PC-3 (cell line): ENCODE data around the gene ZCCHC10. TPM values are rescaled to one million over a fixed set of nuclear protein-coding genes. Genes with fewer than 3 reads are reported as not detected.
"Not testable (repeated sequence)": the region's sequence is repeated elsewhere in the genome, so short reads cannot be mapped to it uniquely, and the experiment has no call there.

ENCODE experiments used
- ATAC-seq: fragments of 200-7000 bp; cut with Tn5 transposase; 2 replicates; pipeline ENCODE4 v1.9.1; 2020; ENCODE audit warnings: mild to moderate bottlenecking, moderate library complexity
- BruUV-seq: library from RNA; stranded (reverse); fragments of 400-500 nt; replicated peaks from 2 replicates; lab custom pipeline; 2021; lab: Mats Ljungman, UMichigan
- CTCF ChIA-PET: fragments of 300-600 bp; sonication (Branson Sonifier 250); formaldehyde crosslinking; loops from one replicate; lab custom pipeline; 2022; ENCODE audit warnings: antibody characterized with exemption; lab: Charles Lee
- POLR2A ChIA-PET: fragments of 300-600 bp; sonication (Branson Sonifier 250); formaldehyde crosslinking; loops from one replicate; lab custom pipeline; 2022; ENCODE audit warnings: antibody characterized with exemption; ENCODE audit not compliant: unreplicated experiment; lab: Charles Lee
- DNase-seq: peaks from one replicate; pipeline ENCODE4 v3.0.0-alpha.2; 2015
- H2AFZ ChIP-seq: fragments of 300-600 bp; sonication (generic); 2 replicates; pipeline ENCODE4 v1.6.0; 2016; ENCODE audit warnings: antibody characterized with exemption, low read length
- H3F3A ChIP-seq: fragments of 300-600 bp; sonication (generic); one replicate; pipeline ENCODE4 v1.6.0; 2017; ENCODE audit warnings: antibody characterized with exemption, low read length, control low read depth, mild to moderate bottlenecking; ENCODE audit not compliant: unreplicated experiment
- H3K27ac ChIP-seq: fragments of 300-600 bp; sonication (generic); 2 replicates; pipeline ENCODE4 v1.5.1; 2016; ENCODE audit warnings: mild to moderate bottlenecking, low read length
- H3K27me3 ChIP-seq: fragments of 300-600 bp; sonication (generic); 2 replicates; pipeline ENCODE4 v1.6.1; 2016; ENCODE audit warnings: low read length, mixed read lengths
- H3K36me3 ChIP-seq: fragments of 300-600 bp; sonication (generic); 2 replicates; pipeline ENCODE4 v1.6.1; 2016; ENCODE audit warnings: low read depth, mixed run types, low read length, mixed read lengths
- H3K4me1 ChIP-seq: fragments of 300-600 bp; sonication (generic); 2 replicates; pipeline ENCODE4 v1.5.1; 2016; ENCODE audit warnings: low read length; ENCODE audit not compliant: insufficient read depth
- H3K4me2 ChIP-seq: fragments of 300-600 bp; sonication (generic); 2 replicates; pipeline ENCODE4 v1.6.0; 2016; ENCODE audit warnings: low read length
- H3K4me3 ChIP-seq: fragments of 300-600 bp; sonication (generic); 2 replicates; pipeline ENCODE4 v1.5.1; 2016; ENCODE audit warnings: mild to moderate bottlenecking, low read length, mixed read lengths
- H3K79me2 ChIP-seq: fragments of 300-600 bp; sonication (generic); 2 replicates; pipeline ENCODE4 v1.6.1; 2017; ENCODE audit warnings: low read length, mixed read lengths
- H3K9ac ChIP-seq: fragments of 300-600 bp; sonication (generic); 2 replicates; pipeline ENCODE4 v1.6.0; 2016; ENCODE audit warnings: mild to moderate bottlenecking, low read length
- H3K9me2 ChIP-seq: fragments of 300-600 bp; sonication (generic); replicated peaks from 2 replicates; pipeline ENCODE4 v1.6.1; 2016; ENCODE audit warnings: mixed run types, low read length, mixed read lengths
- H3K9me3 ChIP-seq: fragments of 300-600 bp; sonication (generic); 2 replicates; pipeline ENCODE4 v1.6.1; 2016; ENCODE audit warnings: low read length, mixed read lengths
- H4K20me1 ChIP-seq: fragments of 300-600 bp; sonication (generic); 2 replicates; pipeline ENCODE4 v1.6.1; 2016; ENCODE audit warnings: low read length, mixed read lengths
- CTCF ChIP-seq: fragments of 300-600 bp; sonication (generic); conservative IDR thresholded peaks from 2 replicates; pipeline ENCODE4 v1.5.1; 2017; ENCODE audit warnings: antibody characterized with exemption, low read depth, mild to moderate bottlenecking, low read length
- EZH2 ChIP-seq: fragments of 300-600 bp; sonication (generic); IDR thresholded peaks from one replicate; pipeline ENCODE4 v1.6.1; 2017; ENCODE audit warnings: antibody characterized with exemption, mild to moderate bottlenecking, low read length; ENCODE audit not compliant: unreplicated experiment
- EZH2phosphoT487 ChIP-seq: fragments of 300-600 bp; sonication (generic); IDR thresholded peaks from 2 replicates; pipeline ENCODE4 v1.6.1; 2018; ENCODE audit warnings: mild to moderate bottlenecking, antibody characterized with exemption, low read length, borderline replicate concordance
- intact Hi-C: fragments of 100-400 bp; cut with micrococcal nuclease; formaldehyde crosslinking; loops from 2 replicates; pipeline ENCODE4 v1.9.0; 2023
- total RNA-seq: library from RNA; depleted of rRNA; stranded (reverse); fragments of >200 nt; gene quantifications from 2 replicates; pipeline ENCODE4 v1.2.3, GENCODE V29; 2014

The ZCCHC10 gene
- total RNA-seq, 1 experiment from 2014 or later = 6.1 TPM

GRCh38 chr5:133041157-133041784, 14.9 kb upstream of the ZCCHC10 start:
- H3K27me3 ChIP-seq = no peaks in the 10 kb centered on the region
- H2AFZ ChIP-seq = no peak overlapping the region
- ChIA-PET POLR2A (no interaction called here), CTCF (interaction anchor here (0.7 kb wide), 1 partner anchor 80 kb away, joined by 3 read pairs; no protein-coding TSS in a partner anchor)
- intact Hi-C loops = no loop called here
- H3K9ac ChIP-seq = no peak overlapping the region
- no peak for TF ChIP-seq EZH2
- TF ChIP-seq CTCF = no peak
- no peak for TF ChIP-seq EZH2phosphoT487
- H3K4me1 ChIP-seq = no peaks in the 10 kb centered on the region
- BruUV-seq = no TSS peak
- no peaks in the 10 kb centered on the region for H3K9me2 ChIP-seq
- no peak for ATAC-seq
- no peaks in the 10 kb centered on the region for H3K9me3 ChIP-seq
- no peaks in the 10 kb centered on the region for H3K79me2 ChIP-seq
- DNase-seq = no peak
- no peak overlapping the region for H3K4me3 ChIP-seq
- no peak overlapping the region for H3K4me2 ChIP-seq
- no peaks in the 10 kb centered on the region for H4K20me1 ChIP-seq
- H3F3A ChIP-seq = no peaks in the 10 kb centered on the region
- no peaks in the 10 kb centered on the region for H3K36me3 ChIP-seq
- H3K27ac ChIP-seq = no peak overlapping the region

- CTCF ChIA-PET, POLR2A ChIA-PET, DNase-seq: not testable (repeated sequence)
Measured at GRCh38 chr5:133036677-133037076, 10.3 kb upstream of the ZCCHC10 start.

GRCh38 chr5:133035224-133035623, 8.9 kb upstream of the ZCCHC10 start:
- Histone ChIP-seq H3K9ac (no peak overlapping the region), H3K79me2 (no peaks in the 10 kb centered on the region), H3K9me2 (no peaks in the 10 kb centered on the region), H3F3A (no peaks in the 10 kb centered on the region), H3K4me3 (no peak overlapping the region), H2AFZ (no peak overlapping the region), H3K27ac (no peak overlapping the region), H3K9me3 (no peaks in the 10 kb centered on the region), H3K4me1 (no peaks in the 10 kb centered on the region), H3K27me3 (no peaks in the 10 kb centered on the region), H3K4me2 (no peak overlapping the region), H3K36me3 (no peaks in the 10 kb centered on the region), H4K20me1 (no peaks in the 10 kb centered on the region)
- intact Hi-C loops = loop anchor here (5.0 kb wide), 1 partner anchor 108 kb away; no protein-coding TSS in a partner anchor
- no peak for DNase-seq
- ChIA-PET POLR2A (no interaction called here), CTCF (no interaction called here)
- no TSS peak for BruUV-seq
- ATAC-seq = no peak
- TF ChIP-seq EZH2 (no peak), CTCF (no peak), EZH2phosphoT487 (no peak)

More at GRCh38 chr5:133036677-133037076, 10.3 kb upstream of the ZCCHC10 start:
- H3K27ac ChIP-seq, H3K4me2 ChIP-seq, H3K9ac ChIP-seq, H3K9me2 ChIP-seq, H2AFZ ChIP-seq, H3K79me2 ChIP-seq, H4K20me1 ChIP-seq, ATAC-seq, H3F3A ChIP-seq, H3K4me3 ChIP-seq, H3K9me3 ChIP-seq, H3K4me1 ChIP-seq, H3K27me3 ChIP-seq, BruUV-seq, H3K36me3 ChIP-seq: not testable (repeated sequence)
- intact Hi-C loops = loop anchor here (5.0 kb wide), 1 partner anchor 109 kb away; no protein-coding TSS in a partner anchor
